Right lobe of liver (tissue), 6 donors: ENCODE measurements around the gene COA1. TPM values are rescaled to one million over a fixed set of nuclear protein-coding genes. Genes with fewer than 3 reads are reported as not detected.

Source experiments
- ATAC-seq, 4 donors: fragments of 200-7000 bp; cut with Tn5 transposase; one replicate each; pipeline ENCODE4 v1.9.1; 2020; ENCODE audit warnings: mild to moderate bottlenecking in 4 of 4, moderate library complexity in 4 of 4
- DNase-seq, 3 donors: peaks; one replicate each; pipeline ENCODE4 v3.0.0-alpha.2; 2020
- H3K27ac ChIP-seq, 3 donors: fragments of 200-600 bp; one replicate each; pipeline ENCODE4 v1.8.0; 2022
- H3K27me3 ChIP-seq, 2 donors: fragments of 200-600 bp; one replicate each; pipeline ENCODE4 v1.8.0; 2022
- H3K36me3 ChIP-seq, 4 donors: fragments of 200-600 bp; sonication (generic) in 1 of 4; one replicate each; pipeline versions ENCODE4 v1.5.1 to v1.8.0; 2017 to 2022; ENCODE audit warnings: control low read depth in 1 of 4
- H3K4me1 ChIP-seq, 4 donors: fragments of 200-600 bp; sonication (generic) in 1 of 4; one replicate each; pipeline versions ENCODE4 v1.5.1 to v1.8.0; 2017 to 2022; ENCODE audit warnings: control low read depth in 1 of 4
- H3K4me3 ChIP-seq, 3 donors: fragments of 200-600 bp; one replicate each; pipeline ENCODE4 v1.8.0; 2022
- H3K9me3 ChIP-seq, 4 donors: fragments of 200-600 bp; sonication (generic) in 1 of 4; one replicate each; pipeline versions ENCODE4 v1.5.1 to v1.8.0; 2017 to 2022; ENCODE audit warnings: control low read depth in 1 of 4
- POLR2A ChIP-seq: fragments of 450-650 bp; IDR thresholded peaks from one replicate; pipeline ENCODE4 v1.6.1; 2017; ENCODE audit warnings: antibody characterized with exemption, mild to moderate bottlenecking
- WGBS: methylation state at CpG from one replicate; pipeline ENCODE4 v1.1.6; 2018; ENCODE audit warnings: low coverage, low lambda C conversion rate; ENCODE audit not compliant: insufficient coverage; ENCODE audit errors: missing lambda C conversion rate; 5-methylcytosine and 5-hydroxymethylcytosine counted together
- intact Hi-C, 2 donors: fragments of 100-400 bp; cut with DNase I; formaldehyde crosslinking; loops; one replicate each; pipeline versions ENCODE4 v1.11.2 to v1.14.1; 2022
- total RNA-seq, 6 experiments: library from RNA; depleted of rRNA in 2 of 6; stranded (reverse); fragments of >200 nt in 2 of 6; fragmentation: NEBNext Ultra II Directional in 3 of 6; extraction: Animal tissue kit (Norgen Biotek cat#: 25700) in 3 of 6; gene quantifications; one replicate each; pipeline versions ENCODE4 v1.1.0 to v1.2.4, GENCODE V29; 2016 to 2023
- TF ChIP-seq, protein P1 (sequence below), 4 donors: fragments of 200-600 bp in 3 of 4; fragments of 450-650 bp in 1 of 4; IDR thresholded peaks; one replicate each; pipeline versions ENCODE4 v1.5.1 to v1.8.0; 2016 to 2022; ENCODE audit warnings: antibody characterized with exemption in 4 of 4, mild to moderate bottlenecking in 2 of 4
- donor health status: DM: no; HTN: yes; CAD: no.
- donor health status: DM: no; HTN: no; CAD: no.
- donor health status: DM: no; HTN: no; CAD: no.
- donor health status: DM: no; HTN: yes; CAD: no.
- donor health status: DM: no; HTN: yes; CAD: no.

Gene COA1
- total RNA-seq, 6 experiments from 2014 or later: 15.8 to 35.6 (median 19.9) TPM

DNA sequence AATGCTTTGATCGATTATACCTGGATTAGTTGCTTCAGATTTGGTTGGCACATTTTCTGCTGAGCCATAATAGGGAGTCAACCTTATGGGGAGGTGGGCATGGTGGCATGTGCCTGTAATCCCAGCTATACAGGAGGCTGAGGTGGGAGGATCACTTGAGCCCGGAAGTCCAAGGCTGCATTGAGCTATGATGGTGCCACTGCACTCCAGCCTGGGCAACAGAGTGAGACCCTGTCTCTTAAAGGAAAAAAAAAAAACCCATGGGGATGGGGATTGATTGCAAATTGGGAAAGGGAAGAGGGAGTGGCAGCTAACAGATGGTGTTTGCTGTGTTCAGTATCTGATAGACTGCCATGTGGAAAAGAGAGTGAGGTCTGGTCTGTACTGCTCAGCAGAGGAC is 135.3 kb downstream of the COA1 start:
- 61% methylated on average over 2 of the region's 2 CpGs for WGBS
- H3K4me1 ChIP-seq: peaks cover 0 to 13% (median 0%) of the 10 kb centered on the region in 4 donors

DNA sequence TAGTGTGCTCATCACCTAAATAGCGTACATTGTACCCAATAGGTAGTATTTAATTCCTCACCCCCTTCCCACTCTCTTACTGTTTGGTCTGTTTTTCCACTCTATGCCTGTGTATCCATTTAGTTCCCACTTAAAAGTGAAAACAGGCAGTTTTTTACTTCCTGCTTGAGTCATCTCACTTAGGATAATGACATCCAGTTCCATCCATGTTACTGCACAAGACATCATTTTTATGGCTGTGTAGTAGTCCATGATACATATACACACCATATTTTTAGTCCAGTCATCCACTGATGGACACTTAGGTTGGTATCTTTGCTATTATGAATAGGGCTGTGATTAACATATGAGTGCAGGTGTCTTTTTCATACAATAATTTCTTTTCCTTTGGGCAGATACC is 136.3 kb downstream of the COA1 start:
- 100% methylated on average over 1 of the region's 1 CpG for WGBS
- H3K27me3 ChIP-seq: no peaks in the 10 kb centered on the region
- H3K4me1 ChIP-seq: peaks cover 0 to 13% (median 0%) of the 10 kb centered on the region in 4 donors
- H3K4me3 ChIP-seq: no peak overlapping the region
- H3K36me3 ChIP-seq: no peaks in the 10 kb centered on the region
- DNase-seq (no peak), ATAC-seq (peak in 1 of 4 donors; percentile 25)
- intact Hi-C loops: no loop called here
- no peaks in the 10 kb centered on the region for H3K9me3 ChIP-seq
- TF ChIP-seq, protein P1, sequence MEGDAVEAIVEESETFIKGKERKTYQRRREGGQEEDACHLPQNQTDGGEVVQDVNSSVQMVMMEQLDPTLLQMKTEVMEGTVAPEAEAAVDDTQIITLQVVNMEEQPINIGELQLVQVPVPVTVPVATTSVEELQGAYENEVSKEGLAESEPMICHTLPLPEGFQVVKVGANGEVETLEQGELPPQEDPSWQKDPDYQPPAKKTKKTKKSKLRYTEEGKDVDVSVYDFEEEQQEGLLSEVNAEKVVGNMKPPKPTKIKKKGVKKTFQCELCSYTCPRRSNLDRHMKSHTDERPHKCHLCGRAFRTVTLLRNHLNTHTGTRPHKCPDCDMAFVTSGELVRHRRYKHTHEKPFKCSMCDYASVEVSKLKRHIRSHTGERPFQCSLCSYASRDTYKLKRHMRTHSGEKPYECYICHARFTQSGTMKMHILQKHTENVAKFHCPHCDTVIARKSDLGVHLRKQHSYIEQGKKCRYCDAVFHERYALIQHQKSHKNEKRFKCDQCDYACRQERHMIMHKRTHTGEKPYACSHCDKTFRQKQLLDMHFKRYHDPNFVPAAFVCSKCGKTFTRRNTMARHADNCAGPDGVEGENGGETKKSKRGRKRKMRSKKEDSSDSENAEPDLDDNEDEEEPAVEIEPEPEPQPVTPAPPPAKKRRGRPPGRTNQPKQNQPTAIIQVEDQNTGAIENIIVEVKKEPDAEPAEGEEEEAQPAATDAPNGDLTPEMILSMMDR (IDR thresholded peaks at IDR 0.05): no peak
- TF ChIP-seq POLR2A: no peak
- H3K27ac ChIP-seq: no peak overlapping the region

More for the DNA sequence above, 135.3 kb downstream of the COA1 start:
- Histone ChIP-seq H3K36me3 (no peaks in the 10 kb centered on the region), H3K27ac (no peak overlapping the region), H3K4me3 (no peak overlapping the region), H3K27me3 (no peaks in the 10 kb centered on the region), H3K9me3 (no peaks in the 10 kb centered on the region)
- TF ChIP-seq, protein P1 (IDR thresholded peaks at IDR 0.05): no peak
- TF ChIP-seq POLR2A: no peak
- intact Hi-C loops: no loop called here
- ATAC-seq: no peak
- no peak for DNase-seq

DNA sequence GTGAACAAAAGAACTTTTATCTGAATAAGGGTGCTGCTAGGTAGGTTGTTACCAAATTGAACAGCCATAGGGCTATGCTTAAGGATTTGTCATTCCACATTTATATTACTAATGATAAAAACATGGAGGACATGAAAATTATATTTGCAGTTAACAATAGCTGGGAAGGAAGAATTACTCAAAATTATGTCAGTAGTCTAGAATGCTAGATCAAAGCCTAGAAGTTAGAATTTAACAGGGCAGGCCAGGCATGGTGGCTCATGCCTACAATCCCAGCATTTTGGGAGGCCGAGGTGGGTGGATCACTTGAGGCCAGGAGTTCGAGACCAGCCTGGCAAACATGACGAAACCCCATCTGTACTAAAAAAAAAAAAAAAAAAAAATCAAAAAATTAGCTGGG is 137.0 kb downstream of the COA1 start:
- peaks cover 0 to 13% (median 0%) of the 10 kb centered on the region in 4 donors for H3K4me1 ChIP-seq
- intact Hi-C loops: no loop called here
- no peak for TF ChIP-seq POLR2A
- TF ChIP-seq, protein P1 (IDR thresholded peaks at IDR 0.05): no peak

DNA sequence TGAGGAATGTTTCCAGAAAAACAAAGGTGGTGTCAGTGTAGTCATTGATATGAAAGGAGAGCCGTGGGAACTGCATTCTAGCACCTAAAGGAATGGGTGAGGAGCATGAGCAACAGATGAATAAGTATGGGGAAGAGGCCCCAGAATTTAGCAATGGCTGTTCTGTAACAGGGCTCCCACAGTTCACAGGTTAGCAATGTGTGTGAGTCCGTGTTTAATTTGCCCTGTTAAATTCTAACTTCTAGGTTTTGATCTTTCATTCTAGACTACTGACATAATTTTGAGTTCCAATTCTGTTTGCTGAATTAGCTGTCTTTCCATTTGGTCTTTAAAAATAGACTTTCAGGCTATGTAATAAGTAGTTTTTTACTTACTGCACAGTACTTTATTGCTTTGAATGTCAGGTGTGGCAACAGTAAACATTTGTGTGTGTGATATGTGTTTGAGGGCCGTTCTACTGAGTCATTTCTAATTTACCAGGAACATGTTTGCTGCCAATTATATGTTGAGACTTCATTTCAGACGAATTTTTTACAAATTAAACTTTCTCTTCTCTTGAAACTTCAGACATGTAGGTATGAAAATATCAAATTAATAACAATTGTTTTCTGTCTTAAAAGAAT is 137.7 kb downstream of the COA1 start:
- WGBS: 36% methylated on average over 4 of the region's 4 CpGs
- no peaks in the 10 kb centered on the region for H3K27me3 ChIP-seq
- peak in 3 of 4 donors; percentile 38 to 78 (median 58) for ATAC-seq
- no peak for DNase-seq
- H3K4me1 ChIP-seq: peaks cover 0 to 14% (median 0%) of the 10 kb centered on the region in 4 donors
- intact Hi-C loops: no loop called here
- peak overlapping the region in 1 of 3 donors; percentile 8 for H3K27ac ChIP-seq
- no peaks in the 10 kb centered on the region for H3K9me3 ChIP-seq
- no peak overlapping the region for H3K4me3 ChIP-seq
- no peaks in the 10 kb centered on the region for H3K36me3 ChIP-seq
- TF ChIP-seq, protein P1 (IDR thresholded peaks at IDR 0.05): no peak
- TF ChIP-seq POLR2A: no peak

More for the DNA sequence above, 137.0 kb downstream of the COA1 start:
- Histone ChIP-seq H3K36me3 (no peaks in the 10 kb centered on the region), H3K27me3 (no peaks in the 10 kb centered on the region), H3K4me3 (no peak overlapping the region), H3K27ac (no peak overlapping the region), H3K9me3 (no peaks in the 10 kb centered on the region)
- 82% methylated on average over 3 of the region's 3 CpGs for WGBS
- ATAC-seq (no peak), DNase-seq (no peak)
